Activated CD4-positive, alpha-beta T cell treated with anti-CD3 and anti-CD28 coated beads, Interleukin-2, amount 50 U/mL, for 24 hours (primary cell): ENCODE measurements around the gene AHCYL1.
A peak's percentile ranks its signal among the peaks of the same experiment; 100 is the strongest.
"Not testable (repeated sequence)": the region's sequence is repeated elsewhere in the genome, so short reads cannot be mapped to it uniquely, and the experiment has no call there.

Experiments used
- DNase-seq, 2 donors: peaks; one replicate each; pipeline ENCODE4 v3.0.0-alpha.2; 2020; ENCODE audit warnings: low read depth in 1 of 2, low spot score in 1 of 2

AHCYL1 gene

DNA sequence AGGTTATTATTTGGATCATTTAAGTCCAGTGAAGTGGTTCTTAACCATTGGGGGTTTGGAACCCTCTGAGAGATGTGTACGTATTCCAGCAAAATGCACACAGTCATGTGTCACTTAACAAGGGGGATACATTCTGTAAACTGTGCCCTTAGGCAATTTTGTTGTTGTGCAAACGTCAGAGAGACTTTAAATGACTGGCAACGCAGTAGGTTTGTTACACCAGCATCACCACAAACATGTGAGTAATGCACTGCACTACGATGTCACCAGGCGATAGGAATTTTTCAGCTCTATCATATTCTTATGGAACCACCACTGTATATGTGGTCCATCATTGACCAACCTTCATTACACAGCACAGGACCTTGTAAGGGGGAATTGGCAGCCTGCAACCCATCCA is 11.9 kb downstream of the AHCYL1 start:
- DNase-seq, result no peak

DNA sequence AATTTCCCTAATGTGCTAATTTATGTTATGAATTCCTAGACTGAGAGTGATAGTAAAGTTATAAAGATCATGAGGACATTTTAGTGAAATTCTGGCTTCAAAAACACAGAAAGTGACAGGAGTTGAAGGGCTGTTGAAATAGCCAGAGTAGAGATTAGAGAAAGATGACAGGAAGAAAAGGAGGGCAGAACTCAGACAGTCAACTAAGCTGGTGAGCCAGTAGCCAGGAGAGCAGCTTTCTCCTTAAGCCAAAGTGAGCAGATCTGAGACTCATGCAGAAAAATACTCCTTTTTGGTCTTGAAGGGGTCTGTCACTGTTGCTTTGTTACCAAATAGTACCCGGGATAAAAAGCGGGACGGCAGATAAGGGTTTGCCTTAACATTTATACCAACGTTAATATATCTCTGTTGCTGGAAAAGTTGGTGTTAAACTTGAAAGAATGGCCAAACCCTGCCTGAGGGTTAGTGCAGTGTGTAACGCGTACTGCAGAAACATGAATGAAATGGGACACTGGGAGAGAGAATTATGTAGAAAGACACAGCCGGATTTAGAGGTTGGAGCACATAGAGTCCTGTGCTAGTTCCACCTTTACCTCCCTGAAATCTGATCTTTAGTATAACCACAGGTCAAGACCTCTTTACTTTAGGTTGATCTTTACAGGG is 12.8 kb downstream of the AHCYL1 start:
- DNase-seq, result no peak

GRCh38 chr1:109997867-109998229 is 13.3 kb downstream of the AHCYL1 start:
- no peak for DNase-seq

DNA sequence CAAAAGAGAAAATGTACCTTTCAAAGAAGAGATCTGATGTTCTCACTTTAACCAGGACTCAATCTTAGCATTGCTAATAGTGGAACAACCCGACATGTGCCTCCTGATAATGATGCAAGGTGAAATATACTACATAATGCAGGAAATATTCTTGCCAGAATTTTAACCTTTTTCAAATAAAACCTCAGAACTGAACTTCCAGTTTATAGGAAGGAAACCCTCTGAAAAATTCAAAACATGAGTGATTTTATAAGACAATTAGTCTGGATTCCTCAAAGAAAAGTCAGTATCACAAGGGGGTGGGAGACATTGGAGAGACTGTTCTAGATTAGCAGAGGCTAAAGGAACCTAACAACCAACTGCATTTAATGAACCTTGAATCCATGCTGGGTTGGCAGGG is 18.1 kb downstream of the AHCYL1 start:
- DNase-seq, result no peak

DNA sequence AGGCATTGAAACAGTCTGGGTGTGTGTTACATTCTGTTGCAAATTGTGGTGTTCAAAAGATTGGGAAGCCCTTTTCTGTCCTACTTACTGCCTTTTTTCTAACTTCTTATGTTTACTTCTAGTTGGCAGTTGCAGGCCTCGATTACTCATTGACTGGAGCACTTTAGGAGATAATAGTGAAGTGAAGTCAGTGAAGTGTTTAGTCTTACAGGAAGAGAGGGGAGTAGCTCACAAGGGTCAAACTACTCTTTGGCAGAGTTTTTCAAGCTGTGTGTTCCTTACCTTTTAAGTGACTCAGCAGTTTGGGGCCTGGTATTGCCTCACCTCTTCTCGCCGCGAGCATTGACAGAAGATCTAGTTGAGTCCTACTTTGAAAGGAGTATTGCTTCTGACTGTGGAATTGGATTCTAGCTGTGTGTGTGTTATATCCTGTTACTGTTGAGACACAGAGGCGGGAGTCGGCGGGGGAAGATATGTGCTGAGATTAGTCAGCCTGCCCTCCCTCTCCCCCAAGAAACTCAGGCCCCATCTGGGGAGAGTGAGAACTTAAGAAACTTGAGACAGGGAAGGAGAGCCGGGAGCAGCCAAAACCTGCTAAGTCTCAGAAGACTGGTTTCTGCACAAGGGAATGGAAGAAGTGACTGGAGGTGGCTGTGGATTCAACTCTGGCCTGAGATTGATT is 19.3 kb downstream of the AHCYL1 start:
- DNase-seq, result peak in 1 of 2 donors; percentile 26

DNA sequence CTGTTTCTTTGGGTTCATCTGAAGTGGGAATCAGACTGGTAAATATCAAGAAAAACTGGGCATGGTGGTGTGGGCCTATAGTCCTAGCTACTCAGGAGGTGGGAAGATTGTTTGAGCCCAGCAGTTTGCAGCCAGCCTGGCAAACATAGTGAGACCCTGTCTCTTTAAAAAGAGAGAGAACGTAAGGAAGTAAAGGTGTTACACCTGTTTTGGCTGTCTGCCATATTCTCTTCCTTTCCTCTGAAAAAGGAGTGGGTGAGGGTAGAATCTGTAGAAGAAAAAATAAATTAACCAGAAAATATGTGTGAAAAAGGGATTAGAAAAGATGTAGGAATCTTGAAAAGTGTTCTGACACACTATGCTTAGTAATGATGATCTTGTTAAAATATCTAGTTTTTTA is 20.0 kb downstream of the AHCYL1 start:
- no peak for DNase-seq

DNA sequence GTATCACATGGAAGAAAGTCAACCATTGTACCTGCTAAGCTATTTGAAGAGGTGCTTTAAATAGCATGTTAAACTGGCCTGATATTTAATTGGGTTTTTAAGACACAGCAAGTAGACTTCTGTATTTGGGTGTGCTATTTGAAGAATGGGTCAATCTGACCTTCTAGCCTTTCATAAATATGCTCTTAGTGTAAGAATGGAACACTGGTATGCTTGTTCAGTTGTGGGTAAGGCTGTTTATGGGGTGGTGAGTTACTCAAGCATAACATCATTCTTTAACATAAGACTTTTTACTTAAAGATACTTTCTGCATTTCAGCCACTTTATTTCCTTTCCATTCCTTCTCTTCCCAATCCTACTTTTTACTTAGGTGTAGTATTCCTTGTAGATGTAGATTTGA is 21.4 kb downstream of the AHCYL1 start:
- no peak for DNase-seq

- DNase-seq, result no peak
Observed at GRCh38 chr1:110006516-110006915, 22.0 kb downstream of the AHCYL1 start.

GRCh38 chr1:110007046-110007830 is 22.7 kb downstream of the AHCYL1 start:
- no peak for DNase-seq

DNA sequence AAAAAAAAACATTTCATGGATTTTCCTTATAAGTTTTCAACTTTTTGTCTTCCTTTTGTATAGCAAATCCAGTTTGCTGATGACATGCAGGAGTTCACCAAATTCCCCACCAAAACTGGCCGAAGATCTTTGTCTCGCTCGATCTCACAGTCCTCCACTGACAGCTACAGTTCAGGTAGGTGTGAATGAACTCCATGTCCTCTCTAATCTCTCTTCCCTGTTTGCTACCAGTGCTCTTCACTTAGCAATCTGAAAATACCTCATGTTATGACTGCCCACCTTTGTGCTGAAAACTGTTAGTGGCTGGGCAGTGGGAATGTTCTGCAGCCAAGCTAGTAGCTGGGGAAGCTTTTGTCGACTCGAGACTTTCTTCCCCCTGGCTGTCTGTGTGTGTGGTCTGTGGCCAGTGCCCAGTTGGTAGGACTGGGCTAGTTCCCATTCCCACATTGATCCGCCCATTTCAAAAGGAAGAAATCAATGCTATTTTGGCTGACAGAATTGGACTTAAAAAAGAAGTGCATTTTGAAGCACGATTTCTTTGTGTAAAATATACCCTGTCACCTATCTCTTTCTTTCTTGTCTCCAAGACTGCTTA is 24.5 kb downstream of the AHCYL1 start:
- DNase-seq, result no peak

DNA sequence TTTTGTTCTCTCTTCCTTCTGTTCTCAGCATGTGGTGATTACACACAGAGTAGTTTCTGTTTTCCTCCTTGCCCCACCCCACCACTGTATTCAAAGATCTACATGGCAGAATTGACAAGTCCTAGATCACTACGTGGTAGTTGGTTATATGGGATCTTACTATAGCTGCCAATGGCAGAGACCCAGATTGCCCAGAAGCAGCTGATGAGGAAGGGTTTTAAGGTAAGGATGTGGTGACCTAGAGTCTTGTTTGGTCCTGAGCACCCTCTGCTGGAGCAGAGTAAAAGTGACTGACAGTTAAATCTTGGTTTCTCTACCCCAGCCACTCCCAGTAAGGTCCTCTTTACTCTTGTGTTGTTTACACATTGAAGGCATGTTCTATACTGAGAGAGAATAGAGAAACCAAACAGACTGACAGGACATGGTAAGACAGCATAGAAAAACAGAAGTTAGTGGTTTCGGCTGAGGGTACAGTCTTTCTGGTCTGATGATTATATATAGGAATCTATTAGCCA is 27.0 kb downstream of the AHCYL1 start:
- DNase-seq, result no peak

- DNase-seq, result no peak
Observed at GRCh38 chr1:110012100-110012780, 27.7 kb downstream of the AHCYL1 start.

DNA sequence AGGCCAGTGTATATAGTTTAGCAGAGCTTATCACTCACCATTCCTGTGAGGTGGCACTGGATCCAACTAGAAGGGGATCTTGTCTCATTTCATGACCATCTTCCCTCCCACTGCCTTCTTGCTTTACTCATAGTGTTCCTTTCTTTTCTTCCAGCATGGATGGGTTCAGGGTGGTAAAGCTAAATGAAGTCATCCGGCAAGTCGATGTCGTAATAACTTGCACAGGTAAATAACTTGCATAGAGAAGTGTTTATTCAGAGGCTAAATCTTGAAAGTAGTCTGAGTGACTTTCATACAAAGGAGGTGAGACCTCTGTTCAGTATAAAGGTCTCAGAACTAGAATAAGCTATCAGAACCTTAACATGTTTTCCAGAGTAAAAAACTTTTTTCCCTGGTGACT is 33.2 kb downstream of the AHCYL1 start:
- no peak for DNase-seq

- no peak for DNase-seq
Observed at GRCh38 chr1:110018396-110018795, 33.8 kb downstream of the AHCYL1 start.

DNA sequence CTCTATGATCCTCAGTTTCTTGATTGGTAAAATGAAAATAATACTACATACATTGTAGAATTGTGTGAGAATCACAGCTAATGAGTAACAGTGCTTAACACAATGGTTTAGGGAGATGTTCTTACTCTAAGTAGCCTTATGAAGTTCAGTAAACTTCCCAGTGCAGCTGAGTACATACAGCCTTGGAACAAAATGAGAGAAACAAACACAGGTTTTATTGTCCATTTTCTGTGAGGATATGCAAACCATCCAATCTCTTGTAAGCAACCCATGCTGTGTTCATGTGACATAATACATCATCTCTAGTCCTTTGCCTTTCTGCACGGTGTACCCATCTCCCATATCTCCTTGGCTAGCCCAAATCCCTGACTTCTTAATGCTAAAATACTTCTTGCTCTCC is 35.2 kb downstream of the AHCYL1 start:
- DNase-seq, result no peak

GRCh38 chr1:110021285-110021684 is 36.7 kb downstream of the AHCYL1 start:
- no peak for DNase-seq

GRCh38 chr1:110024613-110025012 is 40.0 kb downstream of the AHCYL1 start:
- no peak for DNase-seq

- not testable (repeated sequence) for DNase-seq
Observed at GRCh38 chr1:110030687-110031086, 46.1 kb downstream of the AHCYL1 start.

GRCh38 chr1:110032327-110032726 is 47.8 kb downstream of the AHCYL1 start:
- no peak for DNase-seq

- DNase-seq, result no peak
Observed at GRCh38 chr1:110033421-110033820, 48.9 kb downstream of the AHCYL1 start.

DNA sequence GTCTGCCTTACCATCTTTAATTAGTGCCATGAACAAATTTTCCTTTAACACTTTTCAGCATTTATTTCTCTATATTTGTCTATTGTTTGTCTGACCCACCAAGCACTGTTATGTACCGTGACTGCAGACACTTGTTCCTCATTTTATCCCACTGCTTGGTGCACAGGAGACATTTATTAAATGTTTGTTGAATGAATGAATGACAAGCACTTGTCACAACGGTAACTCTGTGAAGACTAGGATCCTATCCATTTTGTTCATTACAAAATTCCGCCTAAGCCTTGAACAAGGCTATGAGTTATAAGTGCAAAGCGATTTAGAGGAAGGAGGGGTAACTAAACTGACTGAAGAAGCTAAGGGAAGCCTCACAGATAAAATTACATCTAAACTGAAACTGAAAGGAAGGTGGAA is 49.5 kb downstream of the AHCYL1 start:
- DNase-seq, result no peak
